OCI-LY7 (cell line): ENCODE data around the gene SLC44A4. TPM values are rescaled to one million over a fixed set of nuclear protein-coding genes. Genes with fewer than 3 reads are reported as not detected.

Experiments used
- BruUV-seq: library from RNA; stranded (reverse); fragments of 400-500 nt; replicated peaks from 2 replicates; lab custom pipeline; 2021; lab: Mats Ljungman, UMichigan
- CTCF ChIA-PET: fragments of 300-600 bp; sonication (Branson Sonifier 250); formaldehyde crosslinking; loops from one replicate; lab custom pipeline; 2022; ENCODE audit warnings: antibody characterized with exemption; ENCODE audit not compliant: unreplicated experiment; lab: Charles Lee
- POLR2A ChIA-PET: fragments of 300-600 bp; sonication (Branson Sonifier 250); formaldehyde crosslinking; loops from one replicate; lab custom pipeline; 2022; ENCODE audit warnings: antibody characterized with exemption; lab: Charles Lee
- DNase-seq: peaks from one replicate; pipeline ENCODE4 v3.0.0-alpha.2; 2015; ENCODE audit warnings: low spot score
- H2AFZ ChIP-seq: fragments of 200-600 bp; sonication (generic), shearing (Covaris generic); 2 replicates; pipeline ENCODE4 v1.6.1; 2014; ENCODE audit warnings: mild to moderate bottlenecking, antibody characterized with exemption, low read length, moderate library complexity
- H3K27ac ChIP-seq: fragments of 200-600 bp; sonication (generic); 2 replicates; pipeline ENCODE4 v1.5.1; 2014; ENCODE audit warnings: mixed run types, low read depth, mild to moderate bottlenecking, moderate library complexity, low read length, inconsistent platforms; ENCODE audit not compliant: poor library complexity, severe bottlenecking
- H3K36me3 ChIP-seq: fragments of 200-600 bp; sonication (generic); 2 replicates; pipeline ENCODE4 v1.6.1; 2014; ENCODE audit warnings: mild to moderate bottlenecking, antibody characterized with exemption, low read length, moderate library complexity, mixed read lengths; ENCODE audit not compliant: insufficient read depth
- H3K4me1 ChIP-seq: fragments of 200-600 bp; sonication (generic); 2 replicates; pipeline ENCODE4 v1.5.1; 2014; ENCODE audit warnings: mild to moderate bottlenecking, low read length; ENCODE audit not compliant: insufficient read depth, poor library complexity, severe bottlenecking
- H3K4me2 ChIP-seq: fragments of 200-600 bp; sonication (generic); 2 replicates; pipeline ENCODE4 v1.6.1; 2014; ENCODE audit warnings: mild to moderate bottlenecking, low read length
- H3K4me3 ChIP-seq: fragments of 200-600 bp; sonication (generic); 2 replicates; pipeline ENCODE4 v1.5.1; 2014; ENCODE audit warnings: mild to moderate bottlenecking, low read depth, low read length; ENCODE audit not compliant: poor library complexity, severe bottlenecking
- H3K79me2 ChIP-seq: fragments of 200-600 bp; sonication (generic); 2 replicates; pipeline ENCODE4 v1.6.1; 2016; ENCODE audit warnings: low read depth, mild to moderate bottlenecking, low read length, moderate library complexity, mixed read lengths; ENCODE audit not compliant: insufficient read depth
- H3K9me2 ChIP-seq: fragments of 200-600 bp; sonication (generic); 2 replicates; pipeline ENCODE4 v1.6.1; 2016; ENCODE audit warnings: mild to moderate bottlenecking, low read length, mixed read lengths; ENCODE audit not compliant: insufficient read depth
- H3K9me3 ChIP-seq: fragments of 200-600 bp; sonication (generic); 2 replicates; pipeline ENCODE4 v1.6.1; 2014; ENCODE audit warnings: mild to moderate bottlenecking, mixed run types, low read length, mixed read lengths
- H4K20me1 ChIP-seq: fragments of 200-600 bp; sonication (generic); 2 replicates; pipeline ENCODE4 v1.6.1; 2014; ENCODE audit warnings: mild to moderate bottlenecking, antibody characterized with exemption, low read length, moderate library complexity, mixed read lengths; ENCODE audit not compliant: insufficient read depth
- CTCF ChIP-seq: fragments of 200-600 bp; sonication (generic); conservative IDR thresholded peaks from 2 replicates; pipeline ENCODE4 v1.5.1; 2014; ENCODE audit warnings: mild to moderate bottlenecking, antibody characterized with exemption, low read length, moderate library complexity, mixed read lengths
- EZH2phosphoT487 ChIP-seq: fragments of 200-600 bp; sonication (generic); IDR thresholded peaks from 2 replicates; pipeline ENCODE4 v1.6.1; 2018; ENCODE audit warnings: low read depth, borderline replicate concordance, mild to moderate bottlenecking, mixed run types, antibody characterized with exemption, low read length, moderate library complexity, mixed read lengths
- intact Hi-C: fragments of 100-400 bp; cut with micrococcal nuclease; formaldehyde crosslinking; loops from one replicate; pipeline ENCODE4 v1.10.0; 2022; ENCODE audit not compliant: unreplicated experiment
- total RNA-seq, 2 experiments: library from RNA; depleted of rRNA in 1 of 2; stranded (reverse); fragments of >200 nt in 1 of 2; shearing (Covaris generic) in 1 of 2; gene quantifications; 2 replicates each; pipeline ENCODE4 v1.2.3, GENCODE V29; 2014 to 2022

SLC44A4 gene
- total RNA-seq, 2 experiments from 2014 or later: not detected

GRCh38 chr6:31897612-31898382, 19.0 kb upstream of the SLC44A4 start, which contains the start of gene EHMT2:
Gene EHMT2, minus strand, starts transcription at chr6:31897698. Its CDS starts 21 bp downstream, at chr6:31897677.
- ChIA-PET CTCF (interaction anchor here (0.6 to 1.3 kb wide), 3 partner anchors 9 to 255 kb away, joined by 3 to 6 read pairs (median 4); no protein-coding TSS in a partner anchor), POLR2A (interaction anchor here (0.5 to 2.0 kb wide), 5 partner anchors 31 to 235 kb away, joined by 3 to 8 read pairs (median 4); partner anchors contain the start of gene NEU1)
- peak within 1 kb of the TSS; percentile 72 for H3K27ac ChIP-seq
- no peaks in the 10 kb centered on the region for H3K9me2 ChIP-seq
- H3K4me1 ChIP-seq: peaks cover 39% of the 10 kb centered on the region
- peak within 1 kb of the TSS; percentile 88 for H3K4me2 ChIP-seq
- no peaks in the 10 kb centered on the region for H3K9me3 ChIP-seq
- peak within 1 kb of the TSS; percentile 79 for H3K4me3 ChIP-seq
- intact Hi-C loops: loop anchor here (1.0 to 10.0 kb wide), 3 partner anchors 65 to 298 kb away; partner anchors contain the start of gene LY6G5C
- TSS peak; percentile 88 for BruUV-seq
- peak within 1 kb of the TSS; percentile 68 for H2AFZ ChIP-seq
- peaks cover 31% of the 10 kb centered on the region for H3K36me3 ChIP-seq
- DNase-seq: peak; percentile 88
- no peaks in the 10 kb centered on the region for H4K20me1 ChIP-seq
- peaks cover 12% of the 10 kb centered on the region; the same call in 1 of the 2 replicates for H3K79me2 ChIP-seq
- TF ChIP-seq EZH2phosphoT487: no peak

GRCh38 chr6:31896856-31897611, 18.2 kb upstream of the SLC44A4 start:
- peak; percentile 36 for DNase-seq
- peak overlapping the region; percentile 36 for H3K27ac ChIP-seq
- H2AFZ ChIP-seq: peak overlapping the region; percentile 68
- peak overlapping the region; percentile 79 for H3K4me3 ChIP-seq
- H3K9me3 ChIP-seq: no peaks in the 10 kb centered on the region
- H4K20me1 ChIP-seq: no peaks in the 10 kb centered on the region
- ChIA-PET POLR2A (interaction anchor here (0.5 to 2.0 kb wide), 3 partner anchors 30 to 45 kb away, joined by 3 to 8 read pairs (median 3); partner anchors contain the start of gene NEU1), CTCF (no interaction called here)
- peaks cover 33% of the 10 kb centered on the region for H3K4me1 ChIP-seq
- H3K79me2 ChIP-seq: peaks cover 12% of the 10 kb centered on the region; the same call in 1 of the 2 replicates
- BruUV-seq: no TSS peak
- no peaks in the 10 kb centered on the region for H3K9me2 ChIP-seq
- intact Hi-C loops: loop anchor here (2.0 to 10.0 kb wide), 2 partner anchors 64 to 212 kb away; partner anchors contain the start of gene LY6G5C
- TF ChIP-seq EZH2phosphoT487: no peak
- no peak for TF ChIP-seq CTCF
- H3K4me2 ChIP-seq: peak overlapping the region; percentile 86
- peaks cover 38% of the 10 kb centered on the region for H3K36me3 ChIP-seq

- DNase-seq: no peak
- Histone ChIP-seq H3K9me3 (no peaks in the 10 kb centered on the region), H3K4me1 (peaks cover 33% of the 10 kb centered on the region), H3K36me3 (peaks cover 44% of the 10 kb centered on the region), H3K79me2 (peaks cover 12% of the 10 kb centered on the region; the same call in 1 of the 2 replicates), H3K27ac (peak overlapping the region; percentile 36), H4K20me1 (no peaks in the 10 kb centered on the region), H3K4me2 (peak overlapping the region; percentile 86), H2AFZ (no peak overlapping the region), H3K9me2 (no peaks in the 10 kb centered on the region), H3K4me3 (peak overlapping the region; percentile 79)
- ChIA-PET POLR2A (interaction anchor here (0.8 kb wide), 1 partner anchor 21 kb away, joined by 3 read pairs; no protein-coding TSS in a partner anchor), CTCF (no interaction called here)
- no peak for TF ChIP-seq CTCF
- TF ChIP-seq EZH2phosphoT487: no peak
- intact Hi-C loops: loop anchor here (2.0 to 10.0 kb wide), 2 partner anchors 64 to 212 kb away; partner anchors contain the start of gene LY6G5C
- no TSS peak for BruUV-seq
Measured at GRCh38 chr6:31896493-31896855, 17.7 kb upstream of the SLC44A4 start.
